ENCODE measurements around the gene CLIC5. TPM values are rescaled to one million over a fixed set of nuclear protein-coding genes. Genes with fewer than 3 reads are reported as not detected.
A peak's percentile ranks its signal among the peaks of the same experiment; 100 is the strongest.

Gene CLIC5
- total and polyA plus RNA-seq, 11 donors: 63.0 to 381 (median 244) TPM

DNA sequence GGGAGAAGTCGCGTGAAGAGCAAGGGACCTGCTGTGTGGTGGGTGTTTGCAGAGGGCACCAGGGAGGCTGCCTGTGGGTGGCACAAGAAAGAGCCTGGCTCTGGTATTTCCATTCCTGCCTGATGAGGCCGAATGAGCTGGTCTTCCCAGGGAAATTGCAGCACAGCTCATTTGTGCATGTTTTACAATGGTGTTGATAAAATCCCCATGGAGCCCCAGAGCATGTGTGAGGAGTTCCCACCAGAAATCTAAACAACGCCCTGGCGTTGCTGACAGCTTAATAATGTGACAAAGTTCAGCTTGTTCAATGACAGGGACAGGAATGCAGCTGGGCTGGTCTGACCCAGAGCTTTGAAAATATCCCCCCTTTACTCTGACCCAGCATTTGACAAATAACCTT is 135.5 kb downstream of the CLIC5 start:
- TF ChIP-seq, protein P1, sequence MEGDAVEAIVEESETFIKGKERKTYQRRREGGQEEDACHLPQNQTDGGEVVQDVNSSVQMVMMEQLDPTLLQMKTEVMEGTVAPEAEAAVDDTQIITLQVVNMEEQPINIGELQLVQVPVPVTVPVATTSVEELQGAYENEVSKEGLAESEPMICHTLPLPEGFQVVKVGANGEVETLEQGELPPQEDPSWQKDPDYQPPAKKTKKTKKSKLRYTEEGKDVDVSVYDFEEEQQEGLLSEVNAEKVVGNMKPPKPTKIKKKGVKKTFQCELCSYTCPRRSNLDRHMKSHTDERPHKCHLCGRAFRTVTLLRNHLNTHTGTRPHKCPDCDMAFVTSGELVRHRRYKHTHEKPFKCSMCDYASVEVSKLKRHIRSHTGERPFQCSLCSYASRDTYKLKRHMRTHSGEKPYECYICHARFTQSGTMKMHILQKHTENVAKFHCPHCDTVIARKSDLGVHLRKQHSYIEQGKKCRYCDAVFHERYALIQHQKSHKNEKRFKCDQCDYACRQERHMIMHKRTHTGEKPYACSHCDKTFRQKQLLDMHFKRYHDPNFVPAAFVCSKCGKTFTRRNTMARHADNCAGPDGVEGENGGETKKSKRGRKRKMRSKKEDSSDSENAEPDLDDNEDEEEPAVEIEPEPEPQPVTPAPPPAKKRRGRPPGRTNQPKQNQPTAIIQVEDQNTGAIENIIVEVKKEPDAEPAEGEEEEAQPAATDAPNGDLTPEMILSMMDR (IDR thresholded peaks at IDR 0.05): no peak
- TF ChIP-seq POLR2A (IDR thresholded peaks at IDR 0.05): no peak
- DNase-seq (peak in 2 of 5 donors; percentile 25 to 50), ATAC-seq (peak; percentile 68 to 95 (median 86))
- Histone ChIP-seq H3K4me3 (no peak overlapping the region), H3K27me3 (no peaks in the 10 kb centered on the region), H3K4me1 (peaks cover 0 to 23% (median 8%) of the 10 kb centered on the region in 12 donors), H3K27ac (no peak overlapping the region), H3K36me3 (no peaks in the 10 kb centered on the region), H3K9me3 (no peaks in the 10 kb centered on the region)
- intact Hi-C loops (cut with DNase I): no loop called here
- 31 to 59% (median 41%) methylated on average over 5 of the region's 5 CpGs for WGBS, 4 donors

DNA sequence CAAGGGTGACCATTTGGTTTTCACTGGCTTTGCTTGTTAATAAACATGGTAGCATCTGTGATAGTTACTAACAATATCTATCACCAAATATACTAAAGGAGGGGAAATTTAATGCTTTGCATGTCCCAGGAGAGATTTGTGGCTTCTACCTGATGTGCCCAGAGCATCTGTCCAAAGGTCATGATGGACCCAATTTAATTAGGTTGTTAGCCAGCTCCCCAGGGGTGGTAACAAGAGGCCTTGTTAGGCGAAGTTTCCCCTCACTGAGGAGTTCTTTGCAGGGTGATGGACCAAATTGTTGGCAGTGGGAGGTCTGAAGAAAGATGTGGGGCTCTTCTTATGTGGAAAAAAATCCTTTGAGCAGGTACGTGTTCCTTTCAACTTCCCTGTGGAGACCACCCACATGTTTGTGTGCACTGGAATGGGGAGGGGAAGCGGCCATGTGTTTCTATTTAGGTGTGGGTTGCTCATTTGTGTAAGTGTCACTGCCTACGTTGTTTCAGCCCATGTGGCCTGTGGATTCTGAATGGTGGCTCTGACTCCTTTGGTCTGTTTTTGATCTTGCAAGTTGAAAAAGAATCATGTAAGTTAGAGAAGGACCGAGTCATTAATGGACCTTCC is 137.6 kb downstream of the CLIC5 start:
- Histone ChIP-seq H3K4me1 (peaks cover 0 to 23% (median 8%) of the 10 kb centered on the region in 12 donors), H3K27ac (no peak overlapping the region), H3K9me3 (no peaks in the 10 kb centered on the region), H3K36me3 (no peaks in the 10 kb centered on the region), H3K4me3 (no peak overlapping the region), H3K27me3 (no peaks in the 10 kb centered on the region)
- no peak for DNase-seq
- ATAC-seq: no peak
- intact Hi-C loops (cut with DNase I): no loop called here
- TF ChIP-seq, protein P1 (IDR thresholded peaks at IDR 0.05): no peak
- TF ChIP-seq POLR2A (IDR thresholded peaks at IDR 0.05): no peak
- 88 to 93% (median 90%) methylated on average over 5 of the region's 5 CpGs for whole genome bisulfite sequencing, 4 donors

DNA sequence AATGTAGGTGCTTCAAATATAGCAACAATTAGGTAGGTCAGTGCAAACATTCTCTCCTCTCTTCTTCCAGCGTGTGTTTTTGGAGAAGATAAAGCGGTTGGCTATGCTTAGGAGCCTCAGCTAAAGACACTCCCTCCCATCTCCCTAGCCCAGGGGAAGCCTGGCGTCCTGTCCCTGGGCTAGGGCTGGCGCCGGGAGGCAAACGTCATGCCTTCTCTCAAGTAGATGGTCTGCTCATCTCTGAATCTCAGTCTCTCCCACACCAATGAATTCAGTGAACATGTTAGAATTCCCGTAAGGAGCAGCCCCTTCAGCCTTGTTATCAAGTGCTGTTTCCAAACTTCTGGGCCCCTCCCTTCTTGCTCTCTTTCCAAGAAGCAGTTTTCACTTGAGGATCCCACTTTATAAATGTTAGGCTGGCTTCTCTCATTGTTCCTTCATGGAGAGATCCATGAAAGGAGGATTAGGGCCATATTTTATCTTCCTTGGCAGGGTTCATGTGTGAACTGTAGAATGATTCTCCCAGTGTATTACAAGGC is 142.8 kb downstream of the CLIC5 start:
- intact Hi-C loops (cut with DNase I): no loop called here
- Histone ChIP-seq H3K9me3 (no peaks in the 10 kb centered on the region), H3K4me1 (no peaks in the 10 kb centered on the region), H3K27me3 (no peaks in the 10 kb centered on the region), H3K4me3 (no peak overlapping the region), H3K27ac (no peak overlapping the region), H3K36me3 (no peaks in the 10 kb centered on the region)
- ATAC-seq (no peak), DNase-seq (no peak)
- WGBS, 4 donors: 70 to 80% (median 75%) methylated on average over 7 of the region's 7 CpGs
- no peak for TF ChIP-seq POLR2A (IDR thresholded peaks at IDR 0.05)
- TF ChIP-seq, protein P1 (IDR thresholded peaks at IDR 0.05): no peak

DNA sequence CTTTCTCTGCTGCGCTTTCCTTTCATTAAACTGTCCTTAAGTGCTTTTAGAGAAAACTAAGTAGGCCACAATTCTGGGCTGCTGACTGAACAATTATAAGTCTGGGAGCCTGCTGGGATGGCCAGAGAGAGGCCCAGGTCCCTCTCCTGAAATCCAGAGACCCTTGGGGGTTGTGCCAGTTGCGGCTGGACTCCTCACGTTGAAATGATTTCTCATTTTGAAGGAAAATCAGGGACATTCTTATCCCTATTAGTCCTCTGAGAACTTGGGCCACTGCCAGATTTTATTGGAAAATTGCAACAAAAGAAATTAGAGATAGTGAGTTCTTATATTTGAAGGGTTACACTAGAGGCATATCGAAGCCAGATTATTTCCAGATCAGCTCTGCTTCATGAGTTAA is 145.1 kb downstream of the CLIC5 start:
- no peak for DNase-seq
- Histone ChIP-seq H3K4me3 (no peak overlapping the region), H3K27me3 (no peaks in the 10 kb centered on the region), H3K27ac (no peak overlapping the region), H3K36me3 (no peaks in the 10 kb centered on the region), H3K4me1 (no peaks in the 10 kb centered on the region), H3K9me3 (no peaks in the 10 kb centered on the region)
- no peak for ATAC-seq
- intact Hi-C loops (cut with DNase I): no loop called here
- WGBS, 4 donors: 74 to 78% (median 74%) methylated on average over 4 of the region's 4 CpGs
- TF ChIP-seq, protein P1 (IDR thresholded peaks at IDR 0.05): no peak
- TF ChIP-seq POLR2A (IDR thresholded peaks at IDR 0.05): no peak
